H1 (cell line): ENCODE measurements around the gene MGMT. TPM values are rescaled to one million over a fixed set of nuclear protein-coding genes. Genes with fewer than 3 reads are reported as not detected.

Experiments used
- CTCF ChIA-PET: fragments of 300-600 bp; sonication (Branson Sonifier 250); formaldehyde crosslinking; loops from one replicate; lab custom pipeline; 2021; ENCODE audit not compliant: partially characterized antibody; lab: Charles Lee
- POLR2A ChIA-PET: fragments of 300-600 bp; sonication (Branson Sonifier 250); formaldehyde crosslinking; loops from one replicate; lab custom pipeline; 2021; ENCODE audit warnings: inconsistent platforms; ENCODE audit not compliant: partially characterized antibody; lab: Charles Lee
- DNase-seq, 2 experiments: peaks; one replicate each; pipeline versions ENCODE4 v3.0.0 to v3.0.0-alpha.2; 2010 to 2022; ENCODE audit warnings: low spot score in 2 of 2, low read depth in 1 of 2, mixed read lengths in 1 of 2
- FAIRE-seq: peaks from 2 replicates; lab custom pipeline; 2011; peaks lifted over from hg19 to GRCh38; lab: Jason Lieb, UNC
- H2AFZ ChIP-seq: 2 replicates; pipeline ENCODE4 v1.8.1; 2012; ENCODE audit warnings: low read length, inconsistent platforms
- H2AK5ac ChIP-seq: 2 replicates; pipeline ENCODE4 v1.6.1; 2013; ENCODE audit warnings: low read depth, low read length
- H2BK120ac ChIP-seq: replicated peaks from 2 replicates; pipeline ENCODE3; 2013; ENCODE audit warnings: low read depth, low read length, inconsistent platforms
- H2BK12ac ChIP-seq: 2 replicates; pipeline ENCODE4 v1.6.1; 2013; ENCODE audit warnings: low read depth, low read length
- H2BK15ac ChIP-seq: 2 replicates; pipeline ENCODE4 v1.6.1; 2013; ENCODE audit warnings: low read length
- H2BK20ac ChIP-seq: 2 replicates; pipeline ENCODE4 v1.6.1; 2013; ENCODE audit warnings: low read length
- H2BK5ac ChIP-seq: 2 replicates; pipeline ENCODE4 v1.6.1; 2013; ENCODE audit warnings: low read depth, low read length
- H3K14ac ChIP-seq: 2 replicates; pipeline ENCODE4 v1.6.1; 2013; ENCODE audit warnings: inconsistent platforms; ENCODE audit not compliant: insufficient read length
- H3K18ac ChIP-seq: 2 replicates; pipeline ENCODE4 v1.6.1; 2013; ENCODE audit warnings: low read length; ENCODE audit errors: extremely low read depth
- H3K23ac ChIP-seq: 2 replicates; pipeline ENCODE4 v1.6.1; 2013; ENCODE audit warnings: inconsistent platforms; ENCODE audit not compliant: insufficient read length
- H3K23me2 ChIP-seq: 2 replicates; pipeline ENCODE4 v1.6.1; 2013; ENCODE audit warnings: low read depth, low read length
- H3K27ac ChIP-seq: 2 replicates; pipeline ENCODE4 v1.6.1; 2011; ENCODE audit warnings: low read depth, low read length, inconsistent platforms
- H3K27me3 ChIP-seq, 4 experiments: replicated peaks in 1 of 4; 1 replicate in 1 of 4; 2 replicates in 3 of 4; pipeline versions ENCODE4 v1.6.1 to v1.8.1; 2011 to 2013; ENCODE audit warnings: low read length in 3 of 4, mild to moderate bottlenecking in 3 of 4, inconsistent platforms in 2 of 4, mixed read lengths in 2 of 4, moderate library complexity in 1 of 4; ENCODE audit not compliant: control insufficient read depth in 3 of 4, insufficient read depth in 3 of 4; ENCODE audit errors: extremely low read depth in 1 of 4
- H3K36me3 ChIP-seq, 4 experiments: 2 replicates each; pipeline versions ENCODE4 v1.6.1 to v1.8.1; 2011 to 2013; ENCODE audit warnings: mild to moderate bottlenecking in 4 of 4, low read length in 3 of 4, moderate library complexity in 2 of 4, control low read depth in 1 of 4, inconsistent platforms in 1 of 4; ENCODE audit not compliant: insufficient read depth in 4 of 4, control insufficient read depth in 2 of 4
- H3K4ac ChIP-seq: replicated peaks from 2 replicates; pipeline ENCODE3; 2013; ENCODE audit warnings: low read length, low read depth, mixed read lengths, inconsistent platforms; ENCODE audit not compliant: insufficient read length
- H3K4me1 ChIP-seq, 4 experiments: replicated peaks in 1 of 4; 1 replicate in 1 of 4; 2 replicates in 3 of 4; pipeline versions ENCODE4 v1.6.1 to v1.8.1; 2011 to 2013; ENCODE audit warnings: low read length in 3 of 4, inconsistent platforms in 2 of 4, mixed read lengths in 1 of 4; ENCODE audit not compliant: insufficient read depth in 4 of 4, control insufficient read depth in 3 of 4
- H3K4me2 ChIP-seq, 2 experiments: 2 replicates each; pipeline versions ENCODE4 v1.6.1 to v1.8.1; 2011 to 2013; ENCODE audit warnings: low read depth in 2 of 2, low read length in 2 of 2, control low read depth in 1 of 2, inconsistent platforms in 1 of 2, mild to moderate bottlenecking in 1 of 2; ENCODE audit not compliant: insufficient read depth in 1 of 2
- H3K4me3 ChIP-seq, 4 experiments: fragments of 200-600, 300-600 bp in 1 of 4; sonication (generic), shearing (Covaris generic), sonication (Bioruptor Twin) in 1 of 4; 2 replicates each; pipeline versions ENCODE4 v1.5.1 to v1.8.1; 2011 to 2016; ENCODE audit warnings: low read length in 4 of 4, low read depth in 3 of 4, control low read depth in 2 of 4, inconsistent platforms in 2 of 4, mild to moderate bottlenecking in 2 of 4, mixed read lengths in 1 of 4, moderate library complexity in 1 of 4; ENCODE audit not compliant: insufficient read depth in 2 of 4; ENCODE audit errors: extremely low read depth in 1 of 4
- H3K56ac ChIP-seq: replicated peaks from 2 replicates; pipeline ENCODE3; 2013; ENCODE audit warnings: low read depth, mild to moderate bottlenecking, mixed read lengths, low read length, inconsistent platforms; ENCODE audit not compliant: insufficient read length
- H3K79me1 ChIP-seq: 2 replicates; pipeline ENCODE4 v1.6.1; 2013; ENCODE audit warnings: low read depth, low read length, control low read depth
- H3K79me2 ChIP-seq, 2 experiments: 2 replicates each; pipeline versions ENCODE4 v1.6.1 to v1.8.1; 2012 to 2013; ENCODE audit warnings: low read length in 2 of 2, mild to moderate bottlenecking in 2 of 2, inconsistent platforms in 1 of 2; ENCODE audit not compliant: insufficient read depth in 2 of 2, control insufficient read depth in 1 of 2
- H3K9ac ChIP-seq, 4 experiments: replicated peaks in 1 of 4; 1 replicate in 1 of 4; 2 replicates in 3 of 4; pipeline versions ENCODE4 v1.6.1 to v1.8.1; 2011 to 2013; ENCODE audit warnings: low read depth in 3 of 4, low read length in 3 of 4, control low read depth in 2 of 4, mild to moderate bottlenecking in 2 of 4, moderate library complexity in 2 of 4, inconsistent platforms in 1 of 4; ENCODE audit errors: extremely low read depth in 1 of 4
- H3K9me3 ChIP-seq, 2 experiments: 2 replicates each; pipeline versions ENCODE4 v1.6.1 to v1.8.1; 2012 to 2013; ENCODE audit warnings: mild to moderate bottlenecking in 2 of 2, moderate library complexity in 2 of 2, control low read depth in 1 of 2, inconsistent platforms in 1 of 2, low read depth in 1 of 2, low read length in 1 of 2, mixed read lengths in 1 of 2; ENCODE audit not compliant: insufficient read depth in 2 of 2
- H4K20me1 ChIP-seq, 2 experiments: replicated peaks in 1 of 2; 2 replicates each; pipeline versions ENCODE3 to v1.8.1; 2011 to 2013; ENCODE audit warnings: inconsistent platforms in 2 of 2, low read length in 2 of 2, mild to moderate bottlenecking in 1 of 2; ENCODE audit not compliant: insufficient read depth in 2 of 2, control insufficient read depth in 1 of 2
- H4K5ac ChIP-seq: 2 replicates; pipeline ENCODE4 v1.6.1; 2013; ENCODE audit warnings: low read length, low read depth, mixed read lengths, inconsistent platforms; ENCODE audit not compliant: insufficient read length
- H4K8ac ChIP-seq: 2 replicates; pipeline ENCODE4 v1.8.0; 2013; ENCODE audit warnings: mild to moderate bottlenecking, moderate library complexity, low read length, inconsistent platforms; ENCODE audit not compliant: insufficient read depth; ENCODE audit errors: extremely low read depth
- H4K91ac ChIP-seq: replicated peaks from 2 replicates; pipeline ENCODE3; 2013; ENCODE audit warnings: low read length, mixed read lengths, inconsistent platforms; ENCODE audit not compliant: insufficient read length
- CREB1 ChIP-seq: IDR thresholded peaks from 2 replicates; pipeline ENCODE4 v1.6.1; 2012; ENCODE audit warnings: inconsistent platforms
- GTF2F1 ChIP-seq: IDR thresholded peaks from 2 replicates; pipeline ENCODE4 v1.6.1; 2012; ENCODE audit warnings: low read depth, low read length, improper control_type of control experiment, borderline replicate concordance
- JUN ChIP-seq: IDR thresholded peaks from 2 replicates; pipeline ENCODE4 v1.6.1; 2011; ENCODE audit warnings: low read depth, mild to moderate bottlenecking, improper control_type of control experiment, low read length
- KDM5A ChIP-seq: fragments of 200-600 bp; IDR thresholded peaks from 2 replicates; pipeline ENCODE4 v1.7.1; 2012; ENCODE audit warnings: mild to moderate bottlenecking, low read length, inconsistent platforms, mixed read lengths
- MAFK ChIP-seq: IDR thresholded peaks from 2 replicates; pipeline ENCODE4 v1.6.1; 2012; ENCODE audit warnings: low read depth, mild to moderate bottlenecking, improper control_type of control experiment, low read length
- RBBP5 ChIP-seq: IDR thresholded peaks from 2 replicates; pipeline ENCODE4 v1.7.1; 2012; ENCODE audit warnings: low read depth, mild to moderate bottlenecking, inconsistent platforms, low read length, moderate library complexity, borderline replicate concordance
- RNF2 ChIP-seq: fragments of 200-900, 300-1000 bp; sonication (generic); IDR thresholded peaks from 2 replicates; pipeline ENCODE4 v1.7.1; 2016; ENCODE audit warnings: borderline replicate concordance, low read depth, mild to moderate bottlenecking, antibody characterized with exemption, low read length; ENCODE audit not compliant: poor library complexity, severe bottlenecking; ENCODE audit errors: missing control alignments
- SP1 ChIP-seq: IDR thresholded peaks from 2 replicates; pipeline ENCODE4 v1.6.1; 2011; ENCODE audit warnings: low read depth, low read length
- SP2 ChIP-seq: IDR thresholded peaks from 2 replicates; pipeline ENCODE4 v1.6.1; 2012; ENCODE audit warnings: mild to moderate bottlenecking, low read length, inconsistent platforms
- SRF ChIP-seq: IDR thresholded peaks from 2 replicates; pipeline ENCODE4 v1.6.1; 2011; ENCODE audit warnings: mild to moderate bottlenecking, low read depth, low read length, moderate library complexity
- SUZ12 ChIP-seq: fragments of 200-600 bp; sonication (generic); IDR thresholded peaks from 2 replicates; pipeline ENCODE4 v1.6.1; 2012; ENCODE audit warnings: mild to moderate bottlenecking, inconsistent platforms, low read length, moderate library complexity, mixed read lengths
- TCF12 ChIP-seq: IDR thresholded peaks from 2 replicates; pipeline ENCODE4 v1.6.1; 2011; ENCODE audit warnings: low read depth, mild to moderate bottlenecking, low read length
- YY1 ChIP-seq: IDR thresholded peaks from 2 replicates; pipeline ENCODE4 v1.6.1; 2011; ENCODE audit warnings: low read depth, mild to moderate bottlenecking, low read length
- ZNF274 ChIP-seq: IDR thresholded peaks from 2 replicates; pipeline ENCODE4 v1.7.0; 2012; ENCODE audit warnings: low read length, borderline replicate concordance; ENCODE audit errors: extremely low read depth
- WGBS, 2 experiments: shearing (Covaris generic) in 1 of 2; methylation state at CpG; one replicate each; pipeline versions ENCODE4 v1.1.6 to v1.1.7; 2013 to 2015; ENCODE audit warnings: low lambda C conversion rate in 2 of 2, mixed read lengths in 2 of 2, inconsistent platforms in 1 of 2, low coverage in 1 of 2, missing lambda C conversion rate in 1 of 2; ENCODE audit not compliant: insufficient replicate concordance in 2 of 2, insufficient coverage in 1 of 2, insufficient read length in 1 of 2; ENCODE audit errors: extremely low coverage in 1 of 2, missing lambda C conversion rate in 1 of 2; 5-methylcytosine and 5-hydroxymethylcytosine counted together
- polyA plus RNA-seq, 7 experiments: library from polyadenylated mRNA; depleted of rRNA in 3 of 7; stranded (reverse) in 5 of 7; unstranded in 2 of 7; fragments of >200 nt in 5 of 7; fragments of 200-250 nt in 2 of 7; gene quantifications; 1 replicate in 5 of 7; 2 replicates in 1 of 7; 4 replicates in 1 of 7; pipeline versions ENCODE4 v1.2.1 to v1.2.3, GENCODE V29; 2011 to 2013; ENCODE audit warnings: missing spikeins in 2 of 7, mixed read lengths in 2 of 7
- total RNA-seq: library from RNA; stranded (reverse); fragmentation: NEBNext Ultra II Directional; extraction: Animal tissue kit (Norgen Biotek cat#: 25700); gene quantifications from 2 replicates; pipeline ENCODE4 v1.2.1, GENCODE V29; 2021

Gene MGMT
- total and polyA plus RNA-seq, 2 of the 8 experiments (the other 6 are each of a cell fraction or from before 2014, with no cell fraction given) = 9.9 to 10.7 TPM

DNA sequence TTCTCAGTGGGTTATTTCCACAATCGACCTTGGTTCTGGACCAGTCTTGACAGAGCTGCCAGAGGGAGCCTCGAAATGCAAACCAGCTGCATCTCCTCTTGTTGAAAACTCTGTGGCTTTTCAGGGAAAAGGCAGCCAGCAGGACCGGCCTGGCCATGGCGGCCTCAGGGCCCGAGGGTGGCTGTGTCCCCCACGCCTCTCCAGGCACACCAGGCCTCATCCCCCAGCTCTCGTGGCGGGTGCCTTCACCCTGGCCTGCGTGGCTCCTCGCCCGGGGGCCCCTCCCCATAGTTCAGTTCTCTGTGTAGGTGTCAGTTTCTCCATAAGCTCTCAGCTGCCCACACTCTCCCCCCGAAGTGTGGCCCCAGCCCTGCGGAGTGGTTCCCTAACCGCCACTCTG is 63.5 kb downstream of the MGMT start:
- Histone ChIP-seq H2BK15ac (peak overlapping the region; percentile 29; the same call in 1 of the 2 replicates), H2AK5ac (peak overlapping the region; percentile 98), H3K14ac (no peak overlapping the region), H3K27ac (no peak overlapping the region), H2BK12ac (peak overlapping the region; percentile 97; the same call in 1 of the 2 replicates), H4K5ac (no peak overlapping the region), H3K36me3 (no peaks in the 10 kb centered on the region), H2BK20ac (no peak overlapping the region), H3K79me1 (no peaks in the 10 kb centered on the region; the same call in 1 of the 2 replicates), H4K8ac (peak overlapping the region; percentile 29; the same call in 1 of the 2 replicates), H3K9ac (no peak overlapping the region), H2AFZ (no peak overlapping the region), H3K9me3 (no peaks in the 10 kb centered on the region), H2BK5ac (peak overlapping the region; percentile 81), H3K4me3 (no peak overlapping the region), H2BK120ac (no peak overlapping the region), H3K23me2 (no peaks in the 10 kb centered on the region), H3K4ac (no peak overlapping the region), H3K79me2 (no peaks in the 10 kb centered on the region), H3K23ac (no peak overlapping the region), H4K91ac (peak overlapping the region; percentile 78), H3K4me2 (no peak overlapping the region), H3K27me3 (no peaks in the 10 kb centered on the region), H3K18ac (no peak overlapping the region), H3K56ac (no peak overlapping the region), H4K20me1 (no peaks in the 10 kb centered on the region), H3K4me1 (peaks cover 0 to 17% (median 7%) of the 10 kb centered on the region in 4 experiments; a peak in 6 of 7 replicates)
- 94% methylated on average over 14 of the region's 14 CpGs; no CpG with 5 or more reads in 1 of the 2 experiments for WGBS, 2 experiments
- FAIRE-seq (no peak), DNase-seq (no peak)
- ChIA-PET CTCF (interaction anchor here (0.8 to 1.5 kb wide), 3 partner anchors 11 to 128 kb away, joined by 3 to 7 read pairs (median 7); no protein-coding TSS in a partner anchor), POLR2A (interaction anchor here (0.6 to 1.1 kb wide), 2 partner anchors 100 to 659 kb away, joined by 3 read pairs; no protein-coding TSS in a partner anchor)
- TF ChIP-seq SP2 (no peak), KDM5A (no peak), CREB1 (no peak), SUZ12 (no peak), YY1 (no peak), MAFK (no peak), JUN (no peak), GTF2F1 (no peak), SP1 (no peak), SRF (no peak), ZNF274 (no peak), RBBP5 (no peak), RNF2 (no peak), TCF12 (no peak)
